Liver (tissue), 9 donors: ENCODE results near the gene SHFL. TPM values are rescaled to one million over a fixed set of nuclear protein-coding genes. Genes with fewer than 3 reads are reported as not detected.

Experiments used
- DNase-seq: peaks from one replicate; pipeline ENCODE4 v3.0.0-alpha.2; 2017; ENCODE audit warnings: low spot score
- H3K27ac ChIP-seq, 2 donors: one replicate each; pipeline ENCODE4 v1.7.0; 2013; ENCODE audit warnings: inconsistent platforms in 2 of 2, low read length in 2 of 2, control low read depth in 1 of 2, low read depth in 1 of 2, mild to moderate bottlenecking in 1 of 2
- H3K27me3 ChIP-seq, 4 donors: one replicate each; pipeline versions ENCODE4 v1.6.1 to v1.7.0; 2013; ENCODE audit warnings: low read length in 3 of 4, inconsistent platforms in 1 of 4, mild to moderate bottlenecking in 1 of 4, moderate library complexity in 1 of 4; ENCODE audit not compliant: control insufficient read depth in 4 of 4, insufficient read depth in 4 of 4
- H3K36me3 ChIP-seq, 4 donors: one replicate each; pipeline versions ENCODE4 v1.6.1 to v1.7.0; 2013; ENCODE audit warnings: low read length in 3 of 4, mild to moderate bottlenecking in 3 of 4, low read depth in 1 of 4, moderate library complexity in 1 of 4; ENCODE audit not compliant: control insufficient read depth in 4 of 4, insufficient read depth in 3 of 4
- H3K4me1 ChIP-seq, 4 donors: one replicate each; pipeline versions ENCODE4 v1.6.1 to v1.7.0; 2013; ENCODE audit warnings: low read length in 3 of 4, mild to moderate bottlenecking in 3 of 4, moderate library complexity in 1 of 4; ENCODE audit not compliant: control insufficient read depth in 4 of 4, insufficient read depth in 4 of 4
- H3K4me3 ChIP-seq, 3 donors: one replicate each; pipeline versions ENCODE4 v1.6.1 to v1.7.0; 2013; ENCODE audit warnings: low read length in 3 of 3, control low read depth in 1 of 3, low read depth in 1 of 3, mild to moderate bottlenecking in 1 of 3
- H3K9ac ChIP-seq, 2 donors: one replicate each; pipeline ENCODE4 v1.7.0; 2013; ENCODE audit warnings: low read length in 2 of 2, mild to moderate bottlenecking in 2 of 2, moderate library complexity in 2 of 2, control low read depth in 1 of 2, low read depth in 1 of 2
- H3K9me3 ChIP-seq, 4 donors: one replicate each; pipeline versions ENCODE4 v1.6.1 to v1.7.0; 2013; ENCODE audit warnings: low read length in 3 of 4; ENCODE audit not compliant: control insufficient read depth in 4 of 4
- ATF3 ChIP-seq: IDR thresholded peaks from 2 replicates; pipeline ENCODE4 v1.6.1; 2016; ENCODE audit warnings: antibody characterized with exemption
- CTCF ChIP-seq: fragments of 150-350 bp; IDR thresholded peaks from 2 replicates; pipeline ENCODE4 v1.5.1; 2017; ENCODE audit warnings: improper control_type of control experiment, low read depth, low read length; ENCODE audit not compliant: missing input control
- EGR1 ChIP-seq, 2 donors: IDR thresholded peaks; 2 replicates each; pipeline ENCODE4 v1.6.1; 2016 to 2018; ENCODE audit warnings: antibody characterized with exemption in 2 of 2, low read depth in 2 of 2
- FOXA1 ChIP-seq: IDR thresholded peaks from 2 replicates; pipeline ENCODE4 v1.6.1; 2016; ENCODE audit warnings: antibody characterized with exemption
- FOXA2 ChIP-seq: IDR thresholded peaks from 2 replicates; pipeline ENCODE4 v1.6.1; 2016; ENCODE audit warnings: antibody characterized with exemption
- GABPA ChIP-seq, 2 donors: IDR thresholded peaks in 1 of 2; conservative IDR thresholded peaks in 1 of 2; 2 replicates each; pipeline ENCODE4 v1.6.1; 2016; ENCODE audit warnings: antibody characterized with exemption in 2 of 2, mild to moderate bottlenecking in 1 of 2, moderate library complexity in 1 of 2
- HNF4A ChIP-seq, 2 donors: conservative IDR thresholded peaks; 2 replicates each; pipeline ENCODE4 v1.6.1; 2016; ENCODE audit warnings: antibody characterized with exemption in 2 of 2, mild to moderate bottlenecking in 2 of 2
- HNF4G ChIP-seq: IDR thresholded peaks from 2 replicates; pipeline ENCODE4 v1.6.1; 2016; ENCODE audit warnings: antibody characterized with exemption
- JUND ChIP-seq, 2 donors: IDR thresholded peaks; 2 replicates each; pipeline ENCODE4 v1.6.1; 2016; ENCODE audit warnings: antibody characterized with exemption in 2 of 2
- NR2F2 ChIP-seq: IDR thresholded peaks from 2 replicates; pipeline ENCODE4 v1.6.1; 2016; ENCODE audit warnings: antibody characterized with exemption
- REST ChIP-seq: IDR thresholded peaks from 2 replicates; pipeline ENCODE4 v1.6.1; 2016; ENCODE audit warnings: antibody characterized with exemption, mild to moderate bottlenecking
- RXRA ChIP-seq, 2 donors: IDR thresholded peaks; 2 replicates each; pipeline ENCODE4 v1.6.1; 2017 to 2018; ENCODE audit warnings: antibody characterized with exemption in 2 of 2, mild to moderate bottlenecking in 1 of 2
- SP1 ChIP-seq: IDR thresholded peaks from 2 replicates; pipeline ENCODE4 v1.6.1; 2018; ENCODE audit warnings: antibody characterized with exemption, mild to moderate bottlenecking
- TAF1 ChIP-seq: conservative IDR thresholded peaks from 2 replicates; pipeline ENCODE4 v1.6.1; 2016; ENCODE audit warnings: antibody characterized with exemption, mild to moderate bottlenecking
- YY1 ChIP-seq: IDR thresholded peaks from 2 replicates; pipeline ENCODE4 v1.6.1; 2016; ENCODE audit warnings: antibody characterized with exemption, mild to moderate bottlenecking
- ZBTB33 ChIP-seq: IDR thresholded peaks from 2 replicates; pipeline ENCODE4 v1.6.1; 2016; ENCODE audit warnings: antibody characterized with exemption
- WGBS: extraction: QIAGEN DNeasy Blood & Tissue Kit; methylation state at CpG from one replicate; pipeline ENCODE4 v1.1.7; 2013; 5-methylcytosine and 5-hydroxymethylcytosine counted together
- polyA plus RNA-seq, 2 donors: library from polyadenylated mRNA; stranded (reverse) in 1 of 2; unstranded in 1 of 2; fragments of 200-250 nt in 1 of 2; fragments of >200 nt in 1 of 2; fragmentation: Nextera tagmentation in 1 of 2; extraction: Ambion mirVana in 1 of 2; gene quantifications; one replicate each; pipeline versions ENCODE4 v1.2.1 to v1.2.3, GENCODE V29; 2013 to 2015
- total RNA-seq, 2 donors: library from RNA; depleted of rRNA; stranded (reverse); fragments of >200 nt; gene quantifications; one replicate each; pipeline ENCODE4 v1.2.3, GENCODE V29; 2014
- TF ChIP-seq, protein P1 (sequence below): IDR thresholded peaks from 2 replicates; pipeline ENCODE4 v1.6.1; 2016; ENCODE audit warnings: antibody characterized with exemption
- donor health status: healthy.
- donor health status: healthy.
- donor health status: healthy.
- donor health status: healthy.
- donor health status: healthy.

The SHFL gene
- total and polyA plus RNA-seq, 4 donors = 13.1 to 104 (median 84.7) TPM

- no peaks in the 10 kb centered on the region for H3K27me3 ChIP-seq
- no peak overlapping the region for H3K4me3 ChIP-seq
- 85% methylated on average over 4 of the region's 4 CpGs for WGBS
- H3K27ac ChIP-seq = no peak overlapping the region
- no peaks in the 10 kb centered on the region for H3K4me1 ChIP-seq
- H3K9me3 ChIP-seq = no peaks in the 10 kb centered on the region
- TF ChIP-seq YY1 (peak; percentile 44), HNF4A (conservative IDR thresholded peaks at IDR 0.05) (no peak), TAF1 (no peak)
- peaks cover 0 to 3% (median 0%) of the 10 kb centered on the region in 4 donors for H3K36me3 ChIP-seq
- no peak for DNase-seq
- H3K9ac ChIP-seq = no peak overlapping the region
These were observed 40.1 kb downstream of the SHFL start for GRCh38 chr19:10126213-10126639.

GRCh38 chr19:10132905-10133304 lies 46.8 kb downstream of the SHFL start:
- whole genome bisulfite sequencing = 95% methylated on average over 7 of the region's 7 CpGs
- peaks cover 14 to 39% (median 30%) of the 10 kb centered on the region in 4 donors for H3K36me3 ChIP-seq
- TF ChIP-seq YY1 = no peak
- TF ChIP-seq ATF3 = no peak
- no peak for TF ChIP-seq GABPA (IDR thresholded peaks at IDR 0.05 in 1 of 2, conservative IDR thresholded peaks at IDR 0.05 in 1 of 2)
- no peak for TF ChIP-seq EGR1 (IDR thresholded peaks at IDR 0.05; ENCODE audit: low read depth in 2 of 2)
- TF ChIP-seq HNF4A (conservative IDR thresholded peaks at IDR 0.05) = no peak
- TF ChIP-seq SP1 = no peak
- no peak for TF ChIP-seq FOXA1
- TF ChIP-seq JUND (IDR thresholded peaks at IDR 0.05) = no peak
- no peak for TF ChIP-seq ZBTB33
- TF ChIP-seq FOXA2 = no peak
- TF ChIP-seq, protein P1, sequence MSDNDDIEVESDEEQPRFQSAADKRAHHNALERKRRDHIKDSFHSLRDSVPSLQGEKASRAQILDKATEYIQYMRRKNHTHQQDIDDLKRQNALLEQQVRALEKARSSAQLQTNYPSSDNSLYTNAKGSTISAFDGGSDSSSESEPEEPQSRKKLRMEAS = no peak
- no peak for TF ChIP-seq TAF1
- no peak for TF ChIP-seq CTCF

DNA sequence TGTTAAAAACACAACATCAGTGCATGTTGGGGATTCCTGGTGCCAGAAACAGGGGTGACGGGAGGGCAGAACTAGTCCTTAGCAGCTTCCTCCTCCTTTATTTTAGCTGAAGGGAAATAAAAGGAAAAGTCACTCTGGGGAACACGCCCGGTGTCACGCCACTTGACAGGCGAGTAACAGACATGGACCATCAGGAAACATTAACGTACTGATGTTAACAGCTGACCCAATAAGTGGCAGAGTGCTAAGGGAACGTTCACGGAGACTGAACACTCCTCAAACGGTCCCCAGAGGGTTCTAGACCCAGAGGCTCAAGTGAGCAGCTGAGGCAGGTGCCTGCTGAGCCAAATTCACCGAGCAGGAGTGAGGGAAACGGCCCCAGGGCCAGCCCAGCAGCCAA lies 47.5 kb downstream of the SHFL start:
- no peak for DNase-seq
- peaks cover 18 to 46% (median 32%) of the 10 kb centered on the region in 4 donors for H3K36me3 ChIP-seq
- no peaks in the 10 kb centered on the region for H3K9me3 ChIP-seq
- H3K27ac ChIP-seq = no peak overlapping the region
- H3K4me3 ChIP-seq = no peak overlapping the region
- WGBS = 91% methylated on average over 11 of the region's 11 CpGs
- H3K9ac ChIP-seq = no peak overlapping the region
- H3K27me3 ChIP-seq = no peaks in the 10 kb centered on the region
- H3K4me1 ChIP-seq = no peaks in the 10 kb centered on the region
- no peak for TF ChIP-seq CTCF
- no peak for TF ChIP-seq RXRA (IDR thresholded peaks at IDR 0.05)
- no peak for TF ChIP-seq TAF1
- TF ChIP-seq FOXA2 = no peak
- no peak for TF ChIP-seq SP1
- TF ChIP-seq EGR1 (IDR thresholded peaks at IDR 0.05; ENCODE audit: low read depth in 2 of 2) = no peak
- TF ChIP-seq HNF4A (conservative IDR thresholded peaks at IDR 0.05) = no peak
- no peak for TF ChIP-seq FOXA1
- TF ChIP-seq REST = no peak
- no peak for TF ChIP-seq HNF4G
- no peak for TF ChIP-seq JUND (IDR thresholded peaks at IDR 0.05)
- no peak for TF ChIP-seq ATF3
- no peak for TF ChIP-seq NR2F2
- TF ChIP-seq YY1 = no peak

More at GRCh38 chr19:10132905-10133304, 46.8 kb downstream of the SHFL start:
- Histone ChIP-seq H3K4me3 (no peak overlapping the region), H3K27me3 (no peaks in the 10 kb centered on the region), H3K27ac (no peak overlapping the region), H3K9ac (no peak overlapping the region), H3K4me1 (no peaks in the 10 kb centered on the region), H3K9me3 (no peaks in the 10 kb centered on the region)
- DNase-seq = no peak
